ENCODE measurements around the gene WDFY2. TPM values are rescaled to one million over a fixed set of nuclear protein-coding genes. Genes with fewer than 3 reads are reported as not detected.

The WDFY2 gene
- total and polyA plus RNA-seq, 2 of the 8 experiments (the other 6 are each of a cell fraction or from before 2014, with no cell fraction given): 13.9 to 29.0 TPM

DNA sequence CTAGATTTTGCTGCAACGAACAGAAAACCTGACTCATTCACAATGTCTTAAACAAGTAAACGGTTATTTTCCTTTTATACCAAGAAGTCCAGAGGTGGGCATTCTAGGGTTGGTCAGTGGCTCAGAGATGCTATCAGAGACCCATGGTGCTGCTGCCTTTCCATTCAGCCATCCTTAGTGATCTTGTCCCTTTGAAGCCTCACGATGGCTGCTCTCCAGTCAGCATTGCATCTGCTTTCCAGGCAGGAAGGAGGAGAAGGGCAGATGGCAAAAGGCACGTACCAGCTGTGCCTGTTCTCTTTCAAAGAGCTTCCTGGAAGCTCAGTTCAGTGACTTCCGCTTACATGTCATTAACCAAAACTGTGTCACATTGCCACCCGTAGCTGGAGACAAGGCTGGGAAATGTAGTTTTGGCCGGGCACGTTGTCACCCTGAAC, 30.1 kb downstream of the WDFY2 start:
- TF ChIP-seq SIX5 (IDR thresholded peaks at IDR 0.05; ENCODE audit: low read depth, low read length): no peak
- TF ChIP-seq SIRT6 (IDR thresholded peaks at IDR 0.05; ENCODE audit: low read length): no peak
- Histone ChIP-seq H3K4ac (replicated peaks; ENCODE audit: insufficient read length, low read depth, low read length) (no peak overlapping the region), H2BK5ac (ENCODE audit: low read depth, low read length) (no peak overlapping the region), H3K79me2 (ENCODE audit: control insufficient read depth in 1 of 2, insufficient read depth in 2 of 2, low read length in 2 of 2) (peaks cover 0 to 96% of the 10 kb centered on the region in 2 experiments; a peak in 3 of 4 replicates), H3K79me1 (ENCODE audit: low read depth, low read length) (peaks cover 3% of the 10 kb centered on the region; the same call in 1 of the 2 replicates), H2BK120ac (replicated peaks; ENCODE audit: low read depth, low read length) (no peak overlapping the region), H3K4me1 (replicated peaks in 1 of 4; ENCODE audit: control insufficient read depth in 3 of 4, insufficient read depth in 4 of 4, low read length in 3 of 4) (peaks cover 1 to 14% (median 5%) of the 10 kb centered on the region in 4 experiments; a peak in 6 of 7 replicates), H3K23me2 (ENCODE audit: low read depth, low read length) (no peaks in the 10 kb centered on the region), H4K20me1 (replicated peaks in 1 of 2; ENCODE audit: control insufficient read depth in 1 of 2, insufficient read depth in 2 of 2, low read length in 2 of 2) (peaks cover 3 to 10% of the 10 kb centered on the region in 2 experiments), H2BK20ac (ENCODE audit: low read length) (no peak overlapping the region), H2AK5ac (ENCODE audit: low read depth, low read length) (peak overlapping the region; percentile 84; the same call in 1 of the 2 replicates), H3K9me3 (ENCODE audit: insufficient read depth in 2 of 2, low read depth in 1 of 2, low read length in 1 of 2) (no peaks in the 10 kb centered on the region), H3K23ac (ENCODE audit: insufficient read length) (no peak overlapping the region), H2BK12ac (ENCODE audit: low read depth, low read length) (no peak overlapping the region), H3K27me3 (replicated peaks in 1 of 4; ENCODE audit: control insufficient read depth in 3 of 4, extremely low read depth in 1 of 4, insufficient read depth in 3 of 4, low read length in 3 of 4) (no peaks in the 10 kb centered on the region), H4K5ac (ENCODE audit: insufficient read length, low read depth, low read length) (no peak overlapping the region), H4K91ac (replicated peaks; ENCODE audit: insufficient read length, low read length) (no peak overlapping the region), H3K9ac (replicated peaks in 1 of 4; ENCODE audit: extremely low read depth in 1 of 4, low read depth in 3 of 4, low read length in 3 of 4) (no peak overlapping the region), H2AFZ (ENCODE audit: low read length) (no peak overlapping the region), H4K8ac (ENCODE audit: extremely low read depth, insufficient read depth, low read length) (no peak overlapping the region), H3K14ac (ENCODE audit: insufficient read length) (no peak overlapping the region), H2BK15ac (ENCODE audit: low read length) (no peak overlapping the region), H3K4me2 (ENCODE audit: insufficient read depth in 1 of 2, low read depth in 2 of 2, low read length in 2 of 2) (no peak overlapping the region), H3K4me3 (ENCODE audit: extremely low read depth in 1 of 4, insufficient read depth in 2 of 4, low read depth in 3 of 4, low read length in 4 of 4) (no peak overlapping the region), H3K56ac (replicated peaks; ENCODE audit: insufficient read length, low read depth, low read length) (no peak overlapping the region), H3K18ac (ENCODE audit: extremely low read depth, low read length) (no peak overlapping the region), H3K36me3 (ENCODE audit: control insufficient read depth in 2 of 4, insufficient read depth in 4 of 4, low read length in 3 of 4) (no peaks in the 10 kb centered on the region), H3K27ac (ENCODE audit: low read depth, low read length) (no peak overlapping the region)
- DNase-seq (ENCODE audit: low read depth in 1 of 2, low spot score in 2 of 2): no peak
- POLR2A ChIA-PET (ENCODE audit: partially characterized antibody): interaction anchor here (1.3 to 1.6 kb wide), 2 partner anchors 13 to 161 kb away, joined by 3 read pairs; partner anchors contain the start of gene INTS6
- FAIRE-seq: peak; percentile 60
- CTCF ChIA-PET (ENCODE audit: partially characterized antibody): interaction anchor here (0.8 kb wide), 1 partner anchor 25 kb away, joined by 3 read pairs; no protein-coding TSS in a partner anchor
- 82% methylated on average over 8 of the region's 8 CpGs; no CpG with 5 or more reads in 1 of the 2 experiments for WGBS, 2 experiments (ENCODE audit: extremely low coverage in 1 of 2, insufficient coverage in 1 of 2, insufficient read length in 1 of 2, insufficient replicate concordance in 2 of 2, low coverage in 1 of 2, low lambda C conversion rate in 2 of 2, missing lambda C conversion rate in 1 of 2)

All from H1 (cell line).